A549 (cell line): ENCODE data around the gene MXI1.

Experiments used
- CBX2 ChIP-seq: fragments of 200-600 bp; sonication (generic); IDR thresholded peaks from 2 replicates; pipeline ENCODE4 v1.6.1; 2016; ENCODE audit warnings: low read depth, mild to moderate bottlenecking, borderline replicate concordance
- CEBPB ChIP-seq, 2 experiments: fragments of >200 bp in 1 of 2; sonication (Bioruptor Twin) in 1 of 2; formaldehyde crosslinking in 1 of 2; IDR thresholded peaks; 2 replicates each; pipeline ENCODE4 v1.6.1; 2012 to 2016
- EP300 ChIP-seq, 2 experiments: fragments of >200 bp; sonication (Bioruptor Twin); formaldehyde crosslinking; IDR thresholded peaks; 2 replicates in 1 of 2; 3 replicates in 1 of 2; pipeline ENCODE4 v1.6.1; 2016 to 2017
- FOSL2 ChIP-seq, 2 experiments: fragments of 450-650 bp in 1 of 2; fragments of >200 bp in 1 of 2; sonication (Bioruptor Twin) in 1 of 2; formaldehyde crosslinking; IDR thresholded peaks; 2 replicates each; pipeline versions ENCODE4 v1.5.0 to v1.6.1; 2016 to 2020; ENCODE audit warnings: mild to moderate bottlenecking in 1 of 2, moderate library complexity in 1 of 2
- HEYL ChIP-seq: fragments of 250-450 bp; sonication (Bioruptor Pico); IDR thresholded peaks from 2 replicates; pipeline ENCODE4 v1.8.0; 2021; ENCODE audit warnings: mild to moderate bottlenecking, moderate library complexity
- MYC ChIP-seq: IDR thresholded peaks from 2 replicates; pipeline ENCODE4 v1.6.1; 2012; ENCODE audit warnings: mild to moderate bottlenecking, inconsistent platforms, low read length, improper control_type of control experiment, borderline replicate concordance
- NFE2L2 ChIP-seq: fragments of 150-350 bp; conservative IDR thresholded peaks from 2 replicates; pipeline ENCODE4 v1.6.1; 2014; ENCODE audit warnings: low read length
- PHF8 ChIP-seq: fragments of 200-600 bp; sonication (generic); IDR thresholded peaks from 2 replicates; pipeline ENCODE4 v1.6.1; 2016; ENCODE audit warnings: low read depth, mild to moderate bottlenecking, antibody characterized with exemption, moderate library complexity, borderline replicate concordance
- RAD21 ChIP-seq, 2 experiments: fragments of >200 bp in 1 of 2; sonication (Bioruptor Twin) in 1 of 2; formaldehyde crosslinking in 1 of 2; IDR thresholded peaks in 1 of 2; conservative IDR thresholded peaks in 1 of 2; 2 replicates in 1 of 2; 3 replicates in 1 of 2; pipeline ENCODE4 v1.6.1; 2012 to 2018; ENCODE audit warnings: inconsistent platforms in 1 of 2
- SMC3 ChIP-seq: fragments of >200 bp; sonication (Bioruptor Twin); formaldehyde crosslinking; IDR thresholded peaks from 3 replicates; pipeline ENCODE4 v1.6.1; 2018; ENCODE audit warnings: inconsistent platforms
- ZNF302 ChIP-seq: fragments of 250-450 bp; sonication (Bioruptor Pico); IDR thresholded peaks from 2 replicates; pipeline ENCODE4 v1.9.0; 2021; ENCODE audit warnings: inconsistent platforms, mild to moderate bottlenecking, moderate library complexity
- TF ChIP-seq, protein P1 (sequence below): fragments of >200 bp; sonication (Bioruptor Twin); formaldehyde crosslinking; IDR thresholded peaks from 3 replicates; pipeline ENCODE4 v1.5.1; 2016
- TF ChIP-seq, protein P2 (sequence below): fragments of 200-600 bp; sonication (generic); IDR thresholded peaks from 2 replicates; pipeline ENCODE4 v1.6.1; 2016; ENCODE audit warnings: antibody characterized with exemption, mild to moderate bottlenecking, moderate library complexity

GRCh38 chr10:110273474-110273873 lies 66.1 kb downstream of the MXI1 start:
- TF ChIP-seq, protein P1, sequence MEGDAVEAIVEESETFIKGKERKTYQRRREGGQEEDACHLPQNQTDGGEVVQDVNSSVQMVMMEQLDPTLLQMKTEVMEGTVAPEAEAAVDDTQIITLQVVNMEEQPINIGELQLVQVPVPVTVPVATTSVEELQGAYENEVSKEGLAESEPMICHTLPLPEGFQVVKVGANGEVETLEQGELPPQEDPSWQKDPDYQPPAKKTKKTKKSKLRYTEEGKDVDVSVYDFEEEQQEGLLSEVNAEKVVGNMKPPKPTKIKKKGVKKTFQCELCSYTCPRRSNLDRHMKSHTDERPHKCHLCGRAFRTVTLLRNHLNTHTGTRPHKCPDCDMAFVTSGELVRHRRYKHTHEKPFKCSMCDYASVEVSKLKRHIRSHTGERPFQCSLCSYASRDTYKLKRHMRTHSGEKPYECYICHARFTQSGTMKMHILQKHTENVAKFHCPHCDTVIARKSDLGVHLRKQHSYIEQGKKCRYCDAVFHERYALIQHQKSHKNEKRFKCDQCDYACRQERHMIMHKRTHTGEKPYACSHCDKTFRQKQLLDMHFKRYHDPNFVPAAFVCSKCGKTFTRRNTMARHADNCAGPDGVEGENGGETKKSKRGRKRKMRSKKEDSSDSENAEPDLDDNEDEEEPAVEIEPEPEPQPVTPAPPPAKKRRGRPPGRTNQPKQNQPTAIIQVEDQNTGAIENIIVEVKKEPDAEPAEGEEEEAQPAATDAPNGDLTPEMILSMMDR: no peak
- TF ChIP-seq CBX2 (no peak), CEBPB (IDR thresholded peaks at IDR 0.05) (no peak), PHF8 (no peak), MYC (no peak), FOSL2 (IDR thresholded peaks at IDR 0.05) (no peak), FOSL2 (CRISPR knock-in tag; IDR thresholded peaks at IDR 0.05) (no peak), EP300 (IDR thresholded peaks at IDR 0.05) (no peak), RAD21 (conservative IDR thresholded peaks at IDR 0.05 in 1 of 2, IDR thresholded peaks at IDR 0.05 in 1 of 2) (no peak), SMC3 (no peak), ZNF302 (CRISPR knock-in tag) (no peak), HEYL (no peak), NFE2L2 (no peak)
- TF ChIP-seq, protein P2, sequence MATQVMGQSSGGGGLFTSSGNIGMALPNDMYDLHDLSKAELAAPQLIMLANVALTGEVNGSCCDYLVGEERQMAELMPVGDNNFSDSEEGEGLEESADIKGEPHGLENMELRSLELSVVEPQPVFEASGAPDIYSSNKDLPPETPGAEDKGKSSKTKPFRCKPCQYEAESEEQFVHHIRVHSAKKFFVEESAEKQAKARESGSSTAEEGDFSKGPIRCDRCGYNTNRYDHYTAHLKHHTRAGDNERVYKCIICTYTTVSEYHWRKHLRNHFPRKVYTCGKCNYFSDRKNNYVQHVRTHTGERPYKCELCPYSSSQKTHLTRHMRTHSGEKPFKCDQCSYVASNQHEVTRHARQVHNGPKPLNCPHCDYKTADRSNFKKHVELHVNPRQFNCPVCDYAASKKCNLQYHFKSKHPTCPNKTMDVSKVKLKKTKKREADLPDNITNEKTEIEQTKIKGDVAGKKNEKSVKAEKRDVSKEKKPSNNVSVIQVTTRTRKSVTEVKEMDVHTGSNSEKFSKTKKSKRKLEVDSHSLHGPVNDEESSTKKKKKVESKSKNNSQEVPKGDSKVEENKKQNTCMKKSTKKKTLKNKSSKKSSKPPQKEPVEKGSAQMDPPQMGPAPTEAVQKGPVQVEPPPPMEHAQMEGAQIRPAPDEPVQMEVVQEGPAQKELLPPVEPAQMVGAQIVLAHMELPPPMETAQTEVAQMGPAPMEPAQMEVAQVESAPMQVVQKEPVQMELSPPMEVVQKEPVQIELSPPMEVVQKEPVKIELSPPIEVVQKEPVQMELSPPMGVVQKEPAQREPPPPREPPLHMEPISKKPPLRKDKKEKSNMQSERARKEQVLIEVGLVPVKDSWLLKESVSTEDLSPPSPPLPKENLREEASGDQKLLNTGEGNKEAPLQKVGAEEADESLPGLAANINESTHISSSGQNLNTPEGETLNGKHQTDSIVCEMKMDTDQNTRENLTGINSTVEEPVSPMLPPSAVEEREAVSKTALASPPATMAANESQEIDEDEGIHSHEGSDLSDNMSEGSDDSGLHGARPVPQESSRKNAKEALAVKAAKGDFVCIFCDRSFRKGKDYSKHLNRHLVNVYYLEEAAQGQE: no peak
